Lower lobe of right lung (tissue), 2 donors: ENCODE data around the gene ZXDC. TPM values are rescaled to one million over a fixed set of nuclear protein-coding genes. Genes with fewer than 3 reads are reported as not detected.
A peak's percentile ranks its signal among the peaks of the same experiment; 100 is the strongest.

Experiments
- ATAC-seq, 2 donors: fragments of 200-7000 bp; cut with Tn5 transposase; one replicate each; pipeline ENCODE4 v1.9.1; 2020 to 2022; ENCODE audit warnings: mild to moderate bottlenecking in 2 of 2, moderate library complexity in 2 of 2
- DNase-seq: peaks from one replicate; pipeline ENCODE4 v3.0.0-alpha.2; 2020
- H3K27ac ChIP-seq: fragments of 200-600 bp; one replicate; pipeline ENCODE4 v1.8.0; 2022
- H3K27me3 ChIP-seq: fragments of 200-600 bp; one replicate; pipeline ENCODE4 v1.8.0; 2022; ENCODE audit warnings: low read depth
- H3K36me3 ChIP-seq: fragments of 200-600 bp; one replicate; pipeline ENCODE4 v1.8.0; 2022; ENCODE audit warnings: mild to moderate bottlenecking
- H3K4me1 ChIP-seq: fragments of 200-600 bp; one replicate; pipeline ENCODE4 v1.8.0; 2022
- H3K4me3 ChIP-seq: fragments of 200-600 bp; one replicate; pipeline ENCODE4 v1.8.0; 2022; ENCODE audit warnings: mild to moderate bottlenecking
- H3K9me3 ChIP-seq: fragments of 200-600 bp; one replicate; pipeline ENCODE4 v1.8.0; 2022
- intact Hi-C: fragments of 100-400 bp; cut with DNase I; formaldehyde crosslinking; loops from one replicate; pipeline ENCODE4 v1.11.0; 2022
- total RNA-seq: library from RNA; stranded (reverse); fragmentation: NEBNext Ultra II Directional; extraction: Animal tissue kit (Norgen Biotek cat#: 25700); gene quantifications from one replicate; pipeline ENCODE4 v1.2.1, GENCODE V29; 2021
- TF ChIP-seq, protein P1 (sequence below): fragments of 200-600 bp; IDR thresholded peaks from one replicate; pipeline ENCODE4 v1.8.0; 2022; ENCODE audit warnings: antibody characterized with exemption, mild to moderate bottlenecking
- donor health status: DM: no; HTN: yes; CAD: no; lungs with severe emphysema.

Gene ZXDC
- total RNA-seq, 1 donor from 2014 or later: 40.4 TPM

DNA sequence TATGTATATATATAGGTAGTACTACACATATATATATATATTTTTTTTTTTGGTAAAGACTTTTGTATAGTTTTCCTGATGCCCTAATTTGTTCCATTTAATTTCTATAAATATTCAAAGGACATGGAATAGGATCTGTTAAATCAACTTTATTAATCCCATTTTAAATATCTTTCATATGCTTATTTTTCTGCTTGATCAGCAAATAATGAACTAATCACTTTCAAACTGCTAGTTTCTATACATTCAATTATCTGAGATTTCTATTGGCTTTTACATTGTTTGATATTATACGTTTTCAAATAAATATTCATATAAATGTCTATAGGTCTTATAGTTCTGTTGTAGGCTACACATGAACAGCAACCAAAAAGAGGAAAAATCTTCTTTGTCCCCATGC, 21.7 kb downstream of the ZXDC start:
- no peak for ATAC-seq
- TF ChIP-seq, protein P1, sequence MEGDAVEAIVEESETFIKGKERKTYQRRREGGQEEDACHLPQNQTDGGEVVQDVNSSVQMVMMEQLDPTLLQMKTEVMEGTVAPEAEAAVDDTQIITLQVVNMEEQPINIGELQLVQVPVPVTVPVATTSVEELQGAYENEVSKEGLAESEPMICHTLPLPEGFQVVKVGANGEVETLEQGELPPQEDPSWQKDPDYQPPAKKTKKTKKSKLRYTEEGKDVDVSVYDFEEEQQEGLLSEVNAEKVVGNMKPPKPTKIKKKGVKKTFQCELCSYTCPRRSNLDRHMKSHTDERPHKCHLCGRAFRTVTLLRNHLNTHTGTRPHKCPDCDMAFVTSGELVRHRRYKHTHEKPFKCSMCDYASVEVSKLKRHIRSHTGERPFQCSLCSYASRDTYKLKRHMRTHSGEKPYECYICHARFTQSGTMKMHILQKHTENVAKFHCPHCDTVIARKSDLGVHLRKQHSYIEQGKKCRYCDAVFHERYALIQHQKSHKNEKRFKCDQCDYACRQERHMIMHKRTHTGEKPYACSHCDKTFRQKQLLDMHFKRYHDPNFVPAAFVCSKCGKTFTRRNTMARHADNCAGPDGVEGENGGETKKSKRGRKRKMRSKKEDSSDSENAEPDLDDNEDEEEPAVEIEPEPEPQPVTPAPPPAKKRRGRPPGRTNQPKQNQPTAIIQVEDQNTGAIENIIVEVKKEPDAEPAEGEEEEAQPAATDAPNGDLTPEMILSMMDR: no peak

DNA sequence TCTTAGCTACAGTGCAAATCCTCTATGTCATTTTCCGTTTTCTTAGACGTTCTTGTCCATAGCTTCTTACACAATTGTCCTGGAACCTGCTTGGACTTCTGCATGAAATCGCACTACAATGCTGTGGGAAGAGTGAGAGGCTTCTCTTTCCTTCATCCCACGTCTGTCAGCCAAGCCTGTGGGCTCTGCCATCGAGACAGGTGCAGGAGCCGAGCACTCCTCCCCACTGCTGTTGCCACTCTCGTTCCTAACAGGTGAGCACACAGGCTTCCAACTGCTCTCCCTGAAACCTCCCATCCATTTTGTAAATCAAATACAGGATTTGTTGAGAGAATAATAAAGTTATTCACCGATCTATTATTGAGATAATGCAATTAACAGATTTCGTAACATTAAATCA, 23.5 kb downstream of the ZXDC start:
- H3K27ac ChIP-seq: no peak overlapping the region
- H3K9me3 ChIP-seq: no peaks in the 10 kb centered on the region
- TF ChIP-seq, protein P1: no peak
- no peak overlapping the region for H3K4me3 ChIP-seq
- DNase-seq (no peak), ATAC-seq (no peak)
- intact Hi-C loops: no loop called here
- H3K4me1 ChIP-seq: no peaks in the 10 kb centered on the region
- no peaks in the 10 kb centered on the region for H3K27me3 ChIP-seq
- H3K36me3 ChIP-seq: peaks cover 93% of the 10 kb centered on the region

More for the DNA sequence above, 21.7 kb downstream of the ZXDC start:
- H3K4me3 ChIP-seq: no peak overlapping the region
- no peak overlapping the region for H3K27ac ChIP-seq
- no peaks in the 10 kb centered on the region for H3K27me3 ChIP-seq
- no peaks in the 10 kb centered on the region for H3K9me3 ChIP-seq
- no peak for DNase-seq
- intact Hi-C loops: no loop called here
- H3K4me1 ChIP-seq: no peaks in the 10 kb centered on the region
- H3K36me3 ChIP-seq: peaks cover 95% of the 10 kb centered on the region

DNA sequence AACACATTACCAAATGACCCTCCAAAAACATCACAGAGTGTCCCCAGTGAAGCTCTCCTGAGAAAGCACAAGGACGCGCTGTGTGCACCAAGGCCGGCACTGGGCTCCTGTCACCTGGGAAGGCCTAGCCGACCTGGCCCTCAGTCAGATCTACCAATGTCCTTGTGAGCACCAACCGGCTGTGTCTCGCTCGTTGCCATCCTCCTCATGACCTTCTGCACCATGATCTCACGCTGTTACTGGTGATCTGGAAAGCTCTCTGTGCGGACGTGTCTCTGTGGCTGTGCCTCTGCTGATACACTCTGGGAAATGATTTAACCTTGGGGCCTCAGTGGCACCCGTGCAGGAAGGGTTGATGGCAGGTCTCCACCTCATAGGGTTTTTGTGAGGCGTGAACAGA, 24.2 kb downstream of the ZXDC start:
- H3K27me3 ChIP-seq: no peaks in the 10 kb centered on the region
- H3K4me3 ChIP-seq: no peak overlapping the region
- intact Hi-C loops: no loop called here
- no peak overlapping the region for H3K27ac ChIP-seq
- no peak for ATAC-seq
- H3K9me3 ChIP-seq: no peaks in the 10 kb centered on the region
- DNase-seq: no peak
- peaks cover 86% of the 10 kb centered on the region for H3K36me3 ChIP-seq
- TF ChIP-seq, protein P1: no peak
- H3K4me1 ChIP-seq: no peaks in the 10 kb centered on the region

DNA sequence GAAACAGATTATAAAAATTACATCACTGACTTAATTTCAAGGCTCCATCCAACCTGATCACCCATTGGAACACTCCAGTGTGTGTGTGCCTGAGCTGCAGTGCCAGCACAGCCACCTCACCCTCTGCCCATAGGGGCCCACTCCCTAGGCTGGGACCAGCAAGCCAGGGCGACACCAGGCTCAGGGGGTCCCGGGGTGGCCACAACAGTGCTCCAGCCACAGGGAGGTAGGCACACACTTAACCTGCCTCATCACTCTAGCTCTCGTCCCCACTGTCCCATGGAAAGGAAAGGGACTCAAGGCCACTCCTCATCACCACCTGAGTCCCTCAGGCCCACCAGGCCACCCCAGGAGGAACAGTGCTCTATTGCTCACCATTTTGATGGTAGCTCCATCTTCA, 24.9 kb downstream of the ZXDC start:
- Histone ChIP-seq H3K27me3 (no peaks in the 10 kb centered on the region), H3K4me1 (no peaks in the 10 kb centered on the region), H3K27ac (no peak overlapping the region), H3K36me3 (peaks cover 78% of the 10 kb centered on the region), H3K9me3 (no peaks in the 10 kb centered on the region), H3K4me3 (no peak overlapping the region)
- TF ChIP-seq, protein P1: no peak
- intact Hi-C loops: no loop called here
- DNase-seq: no peak
- ATAC-seq: peak in 1 of 2 donors; percentile 23

DNA sequence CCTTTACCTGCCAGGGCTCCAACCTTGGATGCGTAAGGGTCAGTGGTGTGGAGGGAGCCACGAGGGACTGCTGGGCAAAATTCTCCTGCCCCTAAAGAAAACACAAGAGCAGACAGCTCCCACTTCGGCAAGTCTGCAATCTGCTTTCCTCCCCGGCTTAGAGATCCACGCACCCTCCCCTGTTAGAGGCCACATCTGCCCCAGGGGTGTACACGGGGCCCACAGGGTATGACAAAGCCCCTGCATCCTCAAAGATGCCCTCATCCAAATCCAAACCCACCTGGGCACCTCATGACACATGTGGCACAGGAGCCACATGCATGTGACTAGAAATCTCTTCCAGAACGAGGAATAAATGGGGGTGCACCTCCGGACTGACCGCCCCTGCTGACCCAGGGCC, 25.5 kb downstream of the ZXDC start:
- H3K27ac ChIP-seq: no peak overlapping the region
- H3K4me3 ChIP-seq: no peak overlapping the region
- intact Hi-C loops: no loop called here
- no peaks in the 10 kb centered on the region for H3K4me1 ChIP-seq
- DNase-seq: no peak
- TF ChIP-seq, protein P1: no peak
- ATAC-seq: peak in 1 of 2 donors; percentile 17
- peaks cover 75% of the 10 kb centered on the region for H3K36me3 ChIP-seq
- H3K9me3 ChIP-seq: no peaks in the 10 kb centered on the region
- H3K27me3 ChIP-seq: no peaks in the 10 kb centered on the region

DNA sequence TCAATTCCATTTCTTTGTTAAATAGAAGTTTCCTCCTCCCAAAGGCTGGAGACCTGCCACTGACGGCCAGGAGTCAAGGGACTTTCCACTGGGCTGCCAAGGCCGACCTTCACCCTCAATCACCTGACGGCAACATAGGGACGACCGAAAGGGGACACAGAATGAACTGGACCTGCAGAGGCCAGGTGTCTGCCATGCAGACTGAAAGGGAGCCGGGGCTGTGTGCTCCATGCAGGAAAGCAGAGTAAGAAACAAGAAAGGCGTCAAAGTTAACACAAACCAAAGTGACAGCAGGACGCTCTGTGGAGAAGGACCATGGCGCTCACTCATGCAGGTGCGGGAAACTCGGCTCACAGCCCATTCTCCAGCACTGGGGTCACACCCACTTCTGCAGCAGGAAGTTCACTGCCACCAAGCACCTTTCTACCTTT, 26.1 kb downstream of the ZXDC start:
- H3K9me3 ChIP-seq: no peaks in the 10 kb centered on the region
- ATAC-seq (no peak), DNase-seq (no peak)
- no peaks in the 10 kb centered on the region for H3K4me1 ChIP-seq
- peaks cover 69% of the 10 kb centered on the region for H3K36me3 ChIP-seq
- no peaks in the 10 kb centered on the region for H3K27me3 ChIP-seq
- intact Hi-C loops: no loop called here
- no peak overlapping the region for H3K27ac ChIP-seq
- no peak overlapping the region for H3K4me3 ChIP-seq
- TF ChIP-seq, protein P1: no peak
